Aortic smooth muscle cell (primary cell): Measurements from ENCODE around the gene FGF19. TPM values are rescaled to one million over a fixed set of nuclear protein-coding genes. Genes with fewer than 3 reads are reported as not detected.

Experiments
- total RNA-seq: library from RNA; depleted of rRNA; stranded (reverse); fragments of >200 nt; gene quantifications from 2 replicates; pipeline ENCODE4 v1.2.3, GENCODE V29; 2014

FGF19 gene, protein sequence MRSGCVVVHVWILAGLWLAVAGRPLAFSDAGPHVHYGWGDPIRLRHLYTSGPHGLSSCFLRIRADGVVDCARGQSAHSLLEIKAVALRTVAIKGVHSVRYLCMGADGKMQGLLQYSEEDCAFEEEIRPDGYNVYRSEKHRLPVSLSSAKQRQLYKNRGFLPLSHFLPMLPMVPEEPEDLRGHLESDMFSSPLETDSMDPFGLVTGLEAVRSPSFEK
- total RNA-seq: not detected in 2 replicates

DNA sequence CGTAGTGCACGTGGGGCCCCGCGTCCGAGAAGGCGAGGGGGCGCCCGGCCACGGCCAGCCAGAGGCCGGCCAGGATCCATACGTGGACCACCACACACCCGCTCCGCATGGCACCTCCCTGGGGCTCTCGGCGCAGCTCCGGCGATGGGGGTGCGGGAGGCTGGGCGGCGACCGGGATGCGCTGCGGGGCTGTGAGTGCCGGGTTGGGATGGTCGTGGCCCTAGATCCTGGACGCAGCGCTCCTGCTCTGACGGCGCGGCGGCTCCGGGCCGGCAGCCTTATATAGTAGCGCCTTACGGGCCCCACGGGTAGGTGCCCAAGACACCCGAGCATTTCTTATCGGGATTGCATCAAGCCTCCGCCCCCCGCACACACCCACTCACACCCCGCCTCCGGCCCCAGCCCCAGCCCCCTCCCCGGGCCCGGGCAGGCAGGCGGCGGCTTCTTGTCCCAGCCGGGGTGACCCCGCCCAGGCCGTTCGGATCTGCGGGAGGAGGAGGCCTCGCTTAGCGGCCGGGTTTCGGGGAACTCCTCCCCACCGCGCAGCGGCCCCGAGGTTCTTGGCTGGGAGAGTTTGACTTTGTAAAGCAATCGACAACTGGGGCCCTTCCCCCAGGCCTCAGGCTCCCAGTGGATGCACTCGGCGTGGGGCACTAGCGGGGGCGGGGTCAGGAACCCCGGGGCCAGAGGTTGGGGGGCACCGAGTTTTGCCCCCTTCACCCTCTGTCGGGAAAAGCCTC, at the start of gene FGF19:
FGF19 (minus strand) TSS at position 255 of the 740 bp plus-strand sequence; CDS start at position 109, 146 bp downstream.

DNA sequence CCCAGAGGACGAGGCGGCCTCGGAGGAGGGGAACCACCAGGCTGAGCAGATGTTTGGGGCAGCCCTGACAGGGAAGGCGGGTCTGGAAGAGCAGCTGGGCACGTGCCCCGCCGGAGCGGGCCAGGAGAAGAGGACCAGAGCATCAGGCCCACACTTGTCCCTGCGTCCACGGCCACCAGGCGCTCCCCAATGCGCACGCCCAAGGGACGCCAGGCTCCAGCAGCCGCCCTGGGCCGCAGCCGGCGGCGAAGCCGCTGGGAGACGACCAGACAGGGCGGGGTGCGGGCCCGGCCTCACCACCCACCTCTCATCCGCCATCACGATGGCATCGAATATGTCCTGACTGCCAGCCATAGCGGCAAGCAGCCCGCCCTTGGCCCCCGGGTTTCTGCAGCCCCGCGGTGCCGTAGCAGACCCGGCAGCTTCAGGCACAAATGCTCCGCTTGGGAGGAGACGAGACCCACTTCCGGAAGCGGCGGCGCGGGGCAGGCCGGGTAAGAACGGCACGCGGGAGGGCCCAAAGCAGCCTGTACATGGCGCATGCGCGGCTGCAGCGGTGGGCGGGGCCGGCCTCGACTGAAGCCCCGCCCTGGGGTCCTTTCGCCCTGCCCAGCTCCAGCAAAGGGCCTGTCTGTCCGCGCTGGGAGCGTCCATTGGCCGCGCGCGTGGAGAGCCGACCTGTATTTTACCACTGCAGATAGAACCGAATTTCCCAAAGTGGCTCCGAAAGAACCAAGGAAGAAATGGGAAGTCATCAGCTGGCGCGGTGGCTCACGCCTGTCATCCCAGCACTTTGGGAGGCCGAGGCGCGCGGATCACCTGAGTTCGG, 28.7 kb downstream of the FGF19 start, which contains the start of gene LTO1:
LTO1 (minus strand) TSS at position 468 of the 829 bp plus-strand sequence; CDS start at position 354, 114 bp downstream.

Other genes with a start within 250 kb of the FGF19 start
- not detected in 2 replicates for gene LINC01488, start 222.4 kb downstream of the FGF19 start, total RNA-seq
- 703 and 940 TPM in 2 replicates for gene CCND1, start 62.9 kb downstream of the FGF19 start, total RNA-seq
- 22.4 and 24.4 TPM in 2 replicates for gene LTO1, start 28.7 kb downstream of the FGF19 start, total RNA-seq
- gene FGF4, start 71.3 kb upstream of the FGF19 start, total RNA-seq: not detected in 2 replicates
- not detected in 2 replicates for gene FGF3, start 115.4 kb upstream of the FGF19 start, total RNA-seq